GM19239 (cell line): ENCODE measurements around the gene GABRQ.
"Not testable (repeated sequence)": the region's sequence is repeated elsewhere in the genome, so short reads cannot be mapped to it uniquely, and the experiment has no call there.

Experiments
- DNase-seq: peaks from one replicate; pipeline ENCODE4 v3.0.0; 2011; ENCODE audit warnings: low spot score; ENCODE audit not compliant: insufficient read length
- FAIRE-seq: peaks from 2 replicates; lab custom pipeline; 2011; peaks lifted over from hg19 to GRCh38; lab: Jason Lieb, UNC

Gene GABRQ

GRCh38 chrX:152656890-152657289, 19.2 kb downstream of the GABRQ start:
- no peak for FAIRE-seq
- no peak for DNase-seq

DNA sequence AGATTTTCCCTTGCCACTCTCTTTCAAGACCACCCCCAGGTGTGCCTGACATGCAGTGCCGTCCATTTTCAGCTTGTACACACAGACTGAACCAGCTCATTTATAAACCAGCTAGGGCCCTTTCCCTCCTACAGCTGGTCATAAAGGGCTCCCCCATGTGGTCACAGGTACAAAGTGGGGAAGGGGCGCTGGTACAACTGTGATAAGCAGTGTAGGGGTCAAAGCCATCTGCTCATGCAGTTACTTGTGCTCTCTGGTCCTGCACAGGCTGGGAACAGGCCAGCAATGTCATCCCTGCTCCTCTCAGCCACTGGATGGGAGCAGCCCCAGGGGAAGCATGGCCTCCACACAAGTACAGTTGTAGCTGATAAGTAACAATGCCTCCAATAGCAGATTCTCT, 20.6 kb downstream of the GABRQ start:
- FAIRE-seq, result no peak
- DNase-seq, result no peak

DNA sequence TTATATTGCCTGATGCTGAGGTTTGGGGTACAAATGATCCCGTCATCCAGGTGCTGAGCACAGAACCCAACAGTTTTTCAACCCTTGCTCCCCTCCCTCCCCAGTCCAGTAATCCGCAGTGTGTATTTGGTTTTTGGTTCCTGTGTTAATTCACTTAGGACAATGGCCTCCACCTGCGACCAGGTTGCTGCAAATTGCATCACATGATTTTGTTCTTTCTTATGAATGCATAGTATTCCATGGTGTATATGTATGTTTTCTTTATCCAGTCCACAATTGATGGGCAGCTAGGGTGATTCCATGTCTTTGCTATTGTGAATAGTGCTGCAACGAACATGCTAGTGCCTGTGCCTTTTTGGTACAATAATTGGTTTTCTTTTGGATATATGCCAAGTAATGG, 25.4 kb downstream of the GABRQ start:
- FAIRE-seq (no peak), DNase-seq (no peak)

DNA sequence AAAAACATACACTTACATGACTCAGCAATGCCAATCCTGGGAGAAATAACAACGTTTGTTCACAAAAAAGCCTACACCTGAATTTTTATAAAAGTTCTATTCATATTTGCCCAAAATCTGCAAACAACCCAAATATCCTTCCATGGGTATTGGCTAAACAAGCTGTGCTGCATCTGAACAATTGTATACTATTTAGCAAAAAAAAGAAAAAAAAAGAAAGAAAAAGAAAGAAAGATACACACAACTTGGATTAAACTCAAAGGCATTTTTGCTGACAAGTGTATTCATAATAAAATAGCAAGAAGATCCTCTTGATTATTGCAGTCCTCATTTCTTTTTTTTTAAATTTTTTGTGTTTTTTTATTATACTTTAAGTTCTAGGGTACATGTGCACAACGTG, 36.4 kb downstream of the GABRQ start:
- FAIRE-seq (no peak), DNase-seq (no peak)

GRCh38 chrX:152674652-152675051, 37.0 kb downstream of the GABRQ start:
- not testable (repeated sequence) for DNase-seq, FAIRE-seq

GRCh38 chrX:152681012-152681411, 43.3 kb downstream of the GABRQ start:
- not testable (repeated sequence) for DNase-seq
- FAIRE-seq, result peak; percentile 82

DNA sequence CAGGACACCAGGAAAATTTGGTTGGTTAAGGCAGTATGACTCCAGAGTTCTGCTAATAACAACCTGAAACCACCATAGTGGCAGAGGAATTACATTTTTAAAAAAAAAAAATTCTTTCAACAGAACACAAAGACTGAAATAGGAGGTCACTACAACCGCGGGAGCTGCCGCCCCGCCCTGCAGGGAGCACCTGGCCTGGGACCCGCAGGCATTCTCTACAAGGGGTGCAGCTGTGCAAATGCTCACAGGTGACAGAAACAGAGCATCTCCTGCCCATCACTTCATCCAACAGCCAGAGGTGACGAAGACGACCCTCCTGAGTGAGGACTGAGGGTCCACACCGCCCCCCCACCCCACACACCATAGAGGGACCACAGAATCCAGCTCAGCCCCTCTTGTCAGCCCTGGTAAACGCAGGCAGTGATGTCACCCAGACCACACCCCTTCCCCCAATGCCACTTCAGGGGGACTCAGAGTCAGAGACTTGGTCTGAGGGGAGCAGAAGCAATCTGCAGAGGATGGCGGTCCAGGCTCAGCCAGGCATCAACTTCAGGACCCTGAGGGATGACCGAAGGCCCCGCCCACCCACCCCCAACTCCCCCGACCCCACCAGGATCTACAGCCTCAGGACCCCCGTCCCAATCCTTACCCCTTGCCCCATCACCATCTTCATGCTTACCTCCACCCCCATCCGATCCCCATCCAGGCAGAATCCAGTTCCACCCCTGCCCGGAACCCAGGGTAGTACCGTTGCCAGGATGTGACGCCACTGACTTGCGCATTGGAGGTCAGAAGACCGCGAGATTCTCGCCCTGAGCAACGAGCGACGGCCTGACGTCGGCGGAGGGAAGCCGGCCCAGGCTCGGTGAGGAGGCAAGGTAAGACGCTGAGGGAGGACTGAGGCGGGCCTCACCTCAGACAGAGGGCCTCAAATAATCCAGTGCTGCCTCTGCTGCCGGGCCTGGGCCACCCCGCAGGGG, 60.5 kb downstream of the GABRQ start, which contains the start of gene MAGEA3:
MAGEA3 (plus strand) TSS at position 843 of the 980 bp plus-strand sequence. CDS start 2,039 bp downstream, outside the sequence.
- DNase-seq, FAIRE-seq: not testable (repeated sequence)

DNA sequence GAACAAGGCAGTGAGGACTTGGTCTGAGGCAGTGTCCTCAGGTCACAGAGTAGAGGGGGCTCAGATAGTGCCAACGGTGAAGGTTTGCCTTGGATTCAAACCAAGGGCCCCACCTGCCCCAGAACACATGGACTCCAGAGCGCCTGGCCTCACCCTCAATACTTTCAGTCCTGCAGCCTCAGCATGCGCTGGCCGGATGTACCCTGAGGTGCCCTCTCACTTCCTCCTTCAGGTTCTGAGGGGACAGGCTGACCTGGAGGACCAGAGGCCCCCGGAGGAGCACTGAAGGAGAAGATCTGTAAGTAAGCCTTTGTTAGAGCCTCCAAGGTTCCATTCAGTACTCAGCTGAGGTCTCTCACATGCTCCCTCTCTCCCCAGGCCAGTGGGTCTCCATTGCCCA, 62.7 kb downstream of the GABRQ start:
- DNase-seq, FAIRE-seq: not testable (repeated sequence)

DNA sequence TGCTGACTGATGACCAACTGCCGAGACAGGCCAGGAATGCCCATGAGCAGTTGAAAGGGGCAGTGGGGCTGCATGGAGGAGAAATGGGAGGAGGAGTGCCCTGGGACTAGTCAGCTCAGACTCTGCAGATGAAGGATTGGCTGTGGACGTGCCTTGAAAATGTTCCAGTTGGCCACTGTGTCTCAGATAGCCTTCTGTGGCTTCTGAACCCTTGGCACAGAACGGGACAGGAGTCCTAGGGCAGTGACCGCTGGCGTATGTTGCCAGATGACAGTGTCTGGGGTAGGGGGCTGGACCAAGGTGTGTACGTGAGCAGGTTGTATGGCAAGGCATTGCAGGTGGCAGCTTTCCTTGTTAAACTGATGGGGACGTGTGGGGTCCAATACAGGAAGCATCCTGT, 68.8 kb downstream of the GABRQ start:
- not testable (repeated sequence) for FAIRE-seq, DNase-seq
